Activated CD8-positive, alpha-beta T cell treated with anti-CD3 and anti-CD28 coated beads for 36 hours (primary cell): ENCODE measurements around the gene PSORS1C1. TPM values are rescaled to one million over a fixed set of nuclear protein-coding genes. Genes with fewer than 3 reads are reported as not detected.

Experiments used
- ATAC-seq: fragments of 200-7000 bp; cut with Tn5 transposase; one replicate; pipeline ENCODE4 v1.10.0; 2021; ENCODE audit warnings: mild to moderate bottlenecking, moderate library complexity
- CTCF ChIA-PET: fragments of 350-600 bp; sonication (Branson Sonifier 250); formaldehyde crosslinking; loops from one replicate; lab custom pipeline; 2021; ENCODE audit warnings: antibody characterized with exemption; lab: Charles Lee
- POLR2A ChIA-PET: fragments of 350-600 bp; sonication (Branson Sonifier 250); formaldehyde crosslinking; loops from one replicate; lab custom pipeline; 2021; ENCODE audit warnings: antibody characterized with exemption; lab: Charles Lee
- DNase-seq: peaks from one replicate; pipeline ENCODE4 v3.0.0-alpha.2; 2020
- H3K27ac Mint-ChIP-seq: one replicate; pipeline ENCODE4 v1.8.0; 2021; ENCODE audit warnings: mild to moderate bottlenecking, mixed read lengths
- H3K27me3 Mint-ChIP-seq: one replicate; pipeline ENCODE4 v1.8.0; 2021; ENCODE audit warnings: mixed read lengths
- H3K36me3 Mint-ChIP-seq: one replicate; pipeline ENCODE4 v1.8.0; 2021; ENCODE audit warnings: low read depth, mixed read lengths
- H3K4me1 Mint-ChIP-seq: one replicate; pipeline ENCODE4 v1.8.0; 2021; ENCODE audit warnings: low read depth, mixed read lengths
- H3K4me3 Mint-ChIP-seq: one replicate; pipeline ENCODE4 v1.8.0; 2021; ENCODE audit warnings: mild to moderate bottlenecking, moderate library complexity, mixed read lengths
- H3K9me3 Mint-ChIP-seq: one replicate; pipeline ENCODE4 v1.8.0; 2021; ENCODE audit warnings: mixed read lengths
- intact Hi-C: fragments of 100-400 bp; cut with micrococcal nuclease; formaldehyde crosslinking; loops from one replicate; pipeline ENCODE4 v1.10.0; 2022
- total RNA-seq, 2 experiments: library from RNA; stranded (reverse); gene quantifications; one replicate each; pipeline ENCODE4 v1.2.3, GENCODE V29; 2021
- TF ChIP-seq, protein P1 (sequence below): fragments of 200-600 bp; IDR thresholded peaks from one replicate; pipeline ENCODE4 v1.8.0; 2022; ENCODE audit warnings: antibody characterized with exemption, mild to moderate bottlenecking

PSORS1C1 gene
- total RNA-seq, 2 experiments from 2014 or later: not detected

DNA sequence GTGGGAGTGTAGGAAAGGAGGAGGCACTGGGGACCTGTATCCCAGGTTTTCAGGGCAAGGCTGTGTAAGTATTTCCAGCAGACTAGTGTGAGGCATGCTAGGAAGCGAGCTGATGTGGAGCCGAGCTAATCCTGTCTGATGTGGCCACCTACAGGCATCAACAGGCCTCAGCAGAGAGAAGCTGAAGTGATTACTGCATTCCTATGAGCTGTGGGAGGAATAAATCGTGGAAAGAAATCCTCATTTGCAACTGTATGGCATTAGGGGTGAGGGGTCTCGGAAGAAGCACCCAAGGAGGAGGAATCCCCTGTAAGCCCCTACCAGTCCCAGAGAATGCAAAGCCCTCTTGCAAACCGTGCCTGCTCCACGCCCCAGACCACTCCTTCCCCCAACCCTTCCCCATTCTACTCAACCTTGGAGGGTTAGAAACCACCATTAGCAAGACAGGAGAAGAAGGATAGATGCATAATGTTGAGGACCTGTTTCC, 43.8 kb upstream of the PSORS1C1 start:
- ATAC-seq (no peak), DNase-seq (no peak)
- POLR2A ChIA-PET: no interaction called here
- Mint-ChIP-seq H3K4me1 (peaks cover 1% of the 10 kb centered on the region), H3K27me3 (no peaks in the 10 kb centered on the region), H3K27ac (no peak overlapping the region), H3K9me3 (no peaks in the 10 kb centered on the region), H3K36me3 (no peaks in the 10 kb centered on the region), H3K4me3 (no peak overlapping the region)
- TF ChIP-seq, protein P1, sequence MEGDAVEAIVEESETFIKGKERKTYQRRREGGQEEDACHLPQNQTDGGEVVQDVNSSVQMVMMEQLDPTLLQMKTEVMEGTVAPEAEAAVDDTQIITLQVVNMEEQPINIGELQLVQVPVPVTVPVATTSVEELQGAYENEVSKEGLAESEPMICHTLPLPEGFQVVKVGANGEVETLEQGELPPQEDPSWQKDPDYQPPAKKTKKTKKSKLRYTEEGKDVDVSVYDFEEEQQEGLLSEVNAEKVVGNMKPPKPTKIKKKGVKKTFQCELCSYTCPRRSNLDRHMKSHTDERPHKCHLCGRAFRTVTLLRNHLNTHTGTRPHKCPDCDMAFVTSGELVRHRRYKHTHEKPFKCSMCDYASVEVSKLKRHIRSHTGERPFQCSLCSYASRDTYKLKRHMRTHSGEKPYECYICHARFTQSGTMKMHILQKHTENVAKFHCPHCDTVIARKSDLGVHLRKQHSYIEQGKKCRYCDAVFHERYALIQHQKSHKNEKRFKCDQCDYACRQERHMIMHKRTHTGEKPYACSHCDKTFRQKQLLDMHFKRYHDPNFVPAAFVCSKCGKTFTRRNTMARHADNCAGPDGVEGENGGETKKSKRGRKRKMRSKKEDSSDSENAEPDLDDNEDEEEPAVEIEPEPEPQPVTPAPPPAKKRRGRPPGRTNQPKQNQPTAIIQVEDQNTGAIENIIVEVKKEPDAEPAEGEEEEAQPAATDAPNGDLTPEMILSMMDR: no peak
- intact Hi-C loops: no loop called here
- CTCF ChIA-PET: interaction anchor here (1.0 to 3.9 kb wide), 9 partner anchors 8 to 167 kb away, joined by 3 to 46 read pairs (median 5); partner anchors contain the start of genes GTF2H4 and VARS2

DNA sequence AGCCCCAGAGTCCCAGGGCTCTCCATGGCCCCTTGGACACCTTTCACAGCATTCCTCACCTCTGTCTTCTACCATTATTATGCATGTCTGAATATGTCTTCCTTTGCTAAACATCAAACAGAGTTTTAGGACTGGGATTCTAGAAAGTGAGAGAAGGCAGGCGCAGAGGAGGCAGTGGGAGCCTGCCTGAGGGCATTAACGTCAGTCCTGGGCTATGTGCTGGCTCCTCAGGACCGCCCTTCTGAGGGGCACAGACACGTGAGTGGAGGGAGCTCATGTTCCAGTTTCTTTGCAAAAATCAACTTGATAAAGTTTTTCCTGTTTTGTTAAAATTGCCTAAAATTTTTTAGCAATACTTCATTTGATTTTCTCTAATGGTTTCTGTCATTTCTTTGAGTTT, 40.2 kb upstream of the PSORS1C1 start:
- H3K27ac Mint-ChIP-seq: no peak overlapping the region
- TF ChIP-seq, protein P1: no peak
- peaks cover 4% of the 10 kb centered on the region for H3K4me1 Mint-ChIP-seq
- intact Hi-C loops: no loop called here
- no peak overlapping the region for H3K4me3 Mint-ChIP-seq
- POLR2A ChIA-PET: no interaction called here
- DNase-seq: no peak
- H3K27me3 Mint-ChIP-seq: no peaks in the 10 kb centered on the region
- ATAC-seq: no peak
- H3K36me3 Mint-ChIP-seq: no peaks in the 10 kb centered on the region
- CTCF ChIA-PET: interaction anchor here (1.6 to 3.9 kb wide), 2 partner anchors 12 to 29 kb away, joined by 4 to 14 read pairs; no protein-coding TSS in a partner anchor
- H3K9me3 Mint-ChIP-seq: no peaks in the 10 kb centered on the region

DNA sequence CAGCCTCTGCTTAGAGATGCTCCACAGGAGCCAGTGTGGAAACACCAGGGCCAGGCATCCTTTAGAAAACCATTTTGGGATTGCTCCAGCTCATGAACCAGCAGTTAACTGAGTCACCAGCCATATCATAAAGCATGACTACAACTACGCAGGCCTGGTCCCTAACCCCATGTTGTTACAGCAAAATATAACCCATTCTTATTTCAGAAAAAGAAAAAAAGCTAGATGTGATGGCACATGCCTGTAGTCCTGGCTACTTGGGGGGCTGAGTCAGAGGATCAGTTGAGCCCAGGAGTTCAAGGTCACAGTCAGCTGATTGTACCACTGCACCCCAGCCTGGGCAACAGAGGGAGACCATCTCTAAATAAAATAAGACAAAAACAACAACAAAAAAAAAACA, 39.1 kb upstream of the PSORS1C1 start:
- CTCF ChIA-PET: interaction anchor here (1.1 kb wide), 1 partner anchor 160 kb away, joined by 4 read pairs; no protein-coding TSS in a partner anchor
- H3K36me3 Mint-ChIP-seq: no peaks in the 10 kb centered on the region
- DNase-seq (no peak), ATAC-seq (no peak)
- H3K4me1 Mint-ChIP-seq: peaks cover 8% of the 10 kb centered on the region
- H3K27me3 Mint-ChIP-seq: no peaks in the 10 kb centered on the region
- intact Hi-C loops: loop anchor here (5.0 kb wide), 1 partner anchor 248 kb away; no protein-coding TSS in a partner anchor
- POLR2A ChIA-PET: interaction anchor here (1.0 kb wide), 1 partner anchor 11 kb away, joined by 3 read pairs; no protein-coding TSS in a partner anchor
- H3K9me3 Mint-ChIP-seq: no peaks in the 10 kb centered on the region
- no peak overlapping the region for H3K4me3 Mint-ChIP-seq
- no peak overlapping the region for H3K27ac Mint-ChIP-seq
- TF ChIP-seq, protein P1: no peak

DNA sequence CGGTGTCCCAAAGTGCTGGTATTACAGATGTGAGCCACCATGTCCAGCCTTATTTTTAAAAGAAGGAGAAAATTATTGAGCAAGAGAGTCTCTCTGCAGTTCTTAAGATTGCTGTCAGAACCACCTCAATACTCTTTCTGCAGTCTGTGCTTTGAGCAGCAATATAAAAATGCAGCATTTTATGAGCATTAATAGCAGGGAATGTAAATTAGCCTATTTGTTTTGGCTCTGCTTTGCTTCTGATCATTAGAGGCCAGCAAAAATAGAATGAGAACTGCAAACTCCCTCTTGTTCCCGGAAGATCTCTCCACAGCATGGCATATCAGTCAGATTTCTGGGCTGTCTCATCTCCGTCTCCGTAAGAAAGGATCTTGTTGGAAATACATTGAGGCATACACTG, 38.0 kb upstream of the PSORS1C1 start:
- DNase-seq (no peak), ATAC-seq (no peak)
- TF ChIP-seq, protein P1: no peak
- Mint-ChIP-seq H3K4me1 (peaks cover 8% of the 10 kb centered on the region), H3K27ac (no peak overlapping the region), H3K36me3 (no peaks in the 10 kb centered on the region), H3K9me3 (no peaks in the 10 kb centered on the region), H3K4me3 (no peak overlapping the region), H3K27me3 (no peaks in the 10 kb centered on the region)
- ChIA-PET CTCF (interaction anchor here (1.2 to 1.4 kb wide), 2 partner anchors 10 to 345 kb away, joined by 3 read pairs; no protein-coding TSS in a partner anchor), POLR2A (interaction anchor here (1.0 kb wide), 1 partner anchor 12 kb away, joined by 3 read pairs; no protein-coding TSS in a partner anchor)
- intact Hi-C loops: loop anchor here (5.0 kb wide), 1 partner anchor 249 kb away; no protein-coding TSS in a partner anchor

DNA sequence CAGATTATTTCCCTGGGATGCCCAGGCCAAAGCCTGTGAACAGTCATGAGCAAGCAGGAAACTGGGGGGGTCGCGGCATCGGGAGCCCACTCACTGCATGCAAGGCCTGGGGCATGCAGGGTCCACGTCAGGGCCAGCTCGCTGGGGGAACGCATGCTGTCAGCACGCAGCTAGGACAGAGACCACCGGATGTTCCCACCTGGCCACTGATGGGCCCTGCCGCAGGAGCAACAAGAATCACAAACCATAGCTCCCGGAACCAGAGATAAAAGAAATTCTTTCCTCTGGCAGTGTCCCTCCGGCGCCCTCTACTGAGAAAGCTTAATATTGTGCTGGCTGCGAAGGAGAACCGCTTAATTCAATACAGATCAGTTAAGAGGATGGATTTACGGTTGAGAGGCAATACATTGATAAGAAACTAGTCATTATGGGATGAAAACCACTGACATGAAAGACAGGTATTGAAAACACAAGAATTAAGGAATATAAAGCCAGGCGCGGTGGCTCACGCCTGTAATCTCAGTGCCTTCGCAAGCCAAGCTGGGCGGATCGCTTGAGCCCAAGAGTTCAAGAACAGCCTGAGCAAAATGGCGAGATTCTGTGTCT, 34.8 kb upstream of the PSORS1C1 start:
- ATAC-seq (peak; percentile 91), DNase-seq (peak; percentile 84)
- ChIA-PET POLR2A (interaction anchor here (0.8 to 1.4 kb wide), 4 partner anchors 14 to 358 kb away, joined by 3 to 5 read pairs (median 4); no protein-coding TSS in a partner anchor), CTCF (interaction anchor here (0.6 to 7.7 kb wide), 69 partner anchors 8 to 595 kb away, joined by 3 to 116 read pairs (median 4); partner anchors contain the start of genes ATAT1, GTF2H4, MDC1 and MUCL3)
- Mint-ChIP-seq H3K9me3 (no peaks in the 10 kb centered on the region), H3K4me3 (peak overlapping the region; percentile 58), H3K4me1 (peaks cover 8% of the 10 kb centered on the region), H3K27ac (no peak overlapping the region), H3K27me3 (no peaks in the 10 kb centered on the region), H3K36me3 (no peaks in the 10 kb centered on the region)
- intact Hi-C loops: loop anchor here (5.0 kb wide), 1 partner anchor 252 kb away; no protein-coding TSS in a partner anchor
- TF ChIP-seq, protein P1: peak; percentile 91
